GM12865 (cell line): ENCODE data around the gene PLAAT3.
A peak's percentile ranks its signal among the peaks of the same experiment; 100 is the strongest.
"Not testable (repeated sequence)": the region's sequence is repeated elsewhere in the genome, so short reads cannot be mapped to it uniquely, and the experiment has no call there.

Experiments
- DNase-seq: peaks from one replicate; pipeline ENCODE4 v3.0.0; 2010; ENCODE audit warnings: low read depth
- H3K4me3 ChIP-seq: 2 replicates; pipeline ENCODE4 v1.5.1; 2011; ENCODE audit warnings: mild to moderate bottlenecking, low read depth, low read length, control low read depth
- TF ChIP-seq, protein P1 (sequence below): IDR thresholded peaks from 2 replicates; pipeline ENCODE4 v1.5.1; 2011; ENCODE audit warnings: low read length, control low read depth, low read depth, inconsistent platforms; ENCODE audit not compliant: insufficient read depth; ENCODE audit errors: missing control alignments

Gene PLAAT3

GRCh38 chr11:63556404-63557013 lies 57.7 kb downstream of the PLAAT3 start:
- no peak for DNase-seq
- TF ChIP-seq, protein P1, sequence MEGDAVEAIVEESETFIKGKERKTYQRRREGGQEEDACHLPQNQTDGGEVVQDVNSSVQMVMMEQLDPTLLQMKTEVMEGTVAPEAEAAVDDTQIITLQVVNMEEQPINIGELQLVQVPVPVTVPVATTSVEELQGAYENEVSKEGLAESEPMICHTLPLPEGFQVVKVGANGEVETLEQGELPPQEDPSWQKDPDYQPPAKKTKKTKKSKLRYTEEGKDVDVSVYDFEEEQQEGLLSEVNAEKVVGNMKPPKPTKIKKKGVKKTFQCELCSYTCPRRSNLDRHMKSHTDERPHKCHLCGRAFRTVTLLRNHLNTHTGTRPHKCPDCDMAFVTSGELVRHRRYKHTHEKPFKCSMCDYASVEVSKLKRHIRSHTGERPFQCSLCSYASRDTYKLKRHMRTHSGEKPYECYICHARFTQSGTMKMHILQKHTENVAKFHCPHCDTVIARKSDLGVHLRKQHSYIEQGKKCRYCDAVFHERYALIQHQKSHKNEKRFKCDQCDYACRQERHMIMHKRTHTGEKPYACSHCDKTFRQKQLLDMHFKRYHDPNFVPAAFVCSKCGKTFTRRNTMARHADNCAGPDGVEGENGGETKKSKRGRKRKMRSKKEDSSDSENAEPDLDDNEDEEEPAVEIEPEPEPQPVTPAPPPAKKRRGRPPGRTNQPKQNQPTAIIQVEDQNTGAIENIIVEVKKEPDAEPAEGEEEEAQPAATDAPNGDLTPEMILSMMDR = no peak
- no peak overlapping the region for H3K4me3 ChIP-seq

- no peak overlapping the region for H3K4me3 ChIP-seq
- TF ChIP-seq, protein P1 = no peak
- no peak for DNase-seq
Observed at GRCh38 chr11:63554877-63555223, 59.4 kb downstream of the PLAAT3 start.

GRCh38 chr11:63553759-63554158 lies 60.5 kb downstream of the PLAAT3 start:
- TF ChIP-seq, protein P1 = no peak
- peak overlapping the region; percentile 16; the same call in 1 of the 2 replicates for H3K4me3 ChIP-seq
- peak; percentile 87 for DNase-seq

DNA sequence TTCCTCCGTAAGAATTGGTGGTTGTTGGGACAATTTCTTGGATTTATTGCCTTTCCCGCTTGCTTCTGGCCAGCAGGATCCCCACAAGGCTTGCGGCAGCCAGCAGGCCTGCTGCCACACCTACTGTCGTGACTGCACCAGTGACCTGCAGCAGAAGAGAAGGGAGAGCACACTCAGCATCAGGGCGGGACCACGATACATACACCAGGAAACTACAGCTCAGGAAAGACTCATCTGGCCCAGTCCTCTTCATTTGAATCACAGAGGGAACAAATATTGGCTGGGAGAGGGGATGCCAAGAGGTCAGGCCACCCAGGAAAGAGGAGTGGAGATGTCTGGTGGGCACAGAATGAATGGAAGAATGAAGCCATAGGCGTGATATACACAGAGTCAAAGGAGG lies 61.3 kb downstream of the PLAAT3 start:
- TF ChIP-seq, protein P1 = no peak
- H3K4me3 ChIP-seq = no peak overlapping the region
- DNase-seq = no peak

GRCh38 chr11:63551889-63552266 lies 62.4 kb downstream of the PLAAT3 start:
- DNase-seq = no peak
- no peak overlapping the region for H3K4me3 ChIP-seq
- TF ChIP-seq, protein P1 = no peak

GRCh38 chr11:63551091-63551888 lies 62.9 kb downstream of the PLAAT3 start:
- TF ChIP-seq, protein P1 = no peak
- no peak overlapping the region for H3K4me3 ChIP-seq
- DNase-seq = no peak

- DNase-seq = not testable (repeated sequence)
Observed at GRCh38 chr11:63550156-63550700, 64.0 kb downstream of the PLAAT3 start.

More at GRCh38 chr11:63550156-63550700, 64.0 kb downstream of the PLAAT3 start:
- H3K4me3 ChIP-seq = not testable (repeated sequence)
